Activated CD8-positive, alpha-beta memory T cell treated with anti-CD3 and anti-CD28 coated beads for 48 hours (primary cell): Measurements from ENCODE around the gene PRSS33.
A peak's percentile ranks its signal among the peaks of the same experiment; 100 is the strongest.

ENCODE experiments used
- DNase-seq, 3 experiments: peaks; one replicate each; pipeline ENCODE4 v3.0.0-alpha.2; 2020; ENCODE audit warnings: low read depth in 2 of 3, low spot score in 2 of 3

Gene PRSS33

GRCh38 chr16:2777903-2778629, 9.3 kb downstream of the PRSS33 start:
- no peak for DNase-seq

GRCh38 chr16:2777231-2777902, 10.0 kb downstream of the PRSS33 start, which contains the start of gene ELOB:
Gene ELOB, minus strand, starts transcription at chr16:2777280. Its CDS starts 41 bp downstream, at chr16:2777239.
- DNase-seq: peak; percentile 68 to 83 (median 75)

- peak in 2 of 3 experiments; percentile 18 to 38 for DNase-seq
Measured at GRCh38 chr16:2776500-2777139, 10.7 kb downstream of the PRSS33 start.

GRCh38 chr16:2775765-2776499, 11.4 kb downstream of the PRSS33 start:
- DNase-seq: no peak

- no peak for DNase-seq
Measured at GRCh38 chr16:2775131-2775716, 12.1 kb downstream of the PRSS33 start.

GRCh38 chr16:2774161-2774891, 13.0 kb downstream of the PRSS33 start:
- no peak for DNase-seq

GRCh38 chr16:2773188-2773968, 14.0 kb downstream of the PRSS33 start:
- no peak for DNase-seq

- DNase-seq: no peak
Measured at GRCh38 chr16:2771496-2772402, 15.6 kb downstream of the PRSS33 start.

- no peak for DNase-seq
Measured at GRCh38 chr16:2770057-2770951, 17.1 kb downstream of the PRSS33 start.

GRCh38 chr16:2769675-2770056, 17.7 kb downstream of the PRSS33 start:
- DNase-seq: no peak

GRCh38 chr16:2769100-2769529, 18.2 kb downstream of the PRSS33 start:
- no peak for DNase-seq

GRCh38 chr16:2768403-2769089, 18.8 kb downstream of the PRSS33 start:
- DNase-seq: no peak

- DNase-seq: no peak
Measured at GRCh38 chr16:2767891-2768290, 19.5 kb downstream of the PRSS33 start.

GRCh38 chr16:2767140-2767731, 20.1 kb downstream of the PRSS33 start:
- no peak for DNase-seq

- no peak for DNase-seq
Measured at GRCh38 chr16:2766430-2767139, 20.8 kb downstream of the PRSS33 start.
